ENCODE results near the gene NLGN1.

NLGN1 gene

DNA sequence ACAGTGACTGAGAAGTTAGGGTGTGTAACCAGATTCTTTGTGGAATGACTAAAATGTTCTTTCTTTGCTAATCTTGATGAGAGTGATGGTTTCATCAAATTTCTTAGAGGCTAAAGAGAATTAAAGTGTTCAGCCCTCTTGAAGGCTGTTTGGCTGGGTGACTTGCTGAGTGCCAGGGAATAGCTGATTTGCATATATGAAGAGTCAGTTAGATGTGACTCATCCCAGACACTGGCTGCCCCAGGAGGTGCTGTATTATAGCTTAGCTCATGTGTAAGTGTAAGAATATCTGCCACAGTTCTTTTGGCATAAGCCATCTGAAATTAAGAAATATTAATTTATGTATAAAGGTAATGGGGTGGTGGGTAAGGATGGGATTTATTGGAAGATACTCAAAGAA lies 535.1 kb downstream of the NLGN1 start:
- no peak for FAIRE-seq
- TF ChIP-seq POLR2AphosphoS5 (IDR thresholded peaks at IDR 0.05; ENCODE audit: low read depth, low read length) = no peak
- TF ChIP-seq POLR2A (IDR thresholded peaks at IDR 0.05; ENCODE audit: low read depth, low read length) = no peak
- TF ChIP-seq TAF1 (IDR thresholded peaks at IDR 0.05; ENCODE audit: borderline replicate concordance, low read depth, low read length) = no peak
- no peak for DNase-seq (ENCODE audit: insufficient read length)

- no peak for TF ChIP-seq POLR2A (IDR thresholded peaks at IDR 0.05; ENCODE audit: low read depth, low read length)
- TF ChIP-seq POLR2AphosphoS5 (IDR thresholded peaks at IDR 0.05; ENCODE audit: low read depth, low read length) = no peak
- TF ChIP-seq TAF1 (IDR thresholded peaks at IDR 0.05; ENCODE audit: borderline replicate concordance, low read depth, low read length) = no peak
- DNase-seq (ENCODE audit: insufficient read length) (no peak), FAIRE-seq (no peak)
Observed at GRCh38 chr3:173933113-173933512, 535.6 kb downstream of the NLGN1 start.

- no peak for FAIRE-seq
- TF ChIP-seq POLR2A (IDR thresholded peaks at IDR 0.05; ENCODE audit: low read depth, low read length) (no peak), POLR2AphosphoS5 (IDR thresholded peaks at IDR 0.05; ENCODE audit: low read depth, low read length) (no peak), TAF1 (IDR thresholded peaks at IDR 0.05; ENCODE audit: borderline replicate concordance, low read depth, low read length) (no peak)
- no peak for DNase-seq (ENCODE audit: insufficient read length)
Observed at GRCh38 chr3:173936316-173936715, 538.8 kb downstream of the NLGN1 start.

DNA sequence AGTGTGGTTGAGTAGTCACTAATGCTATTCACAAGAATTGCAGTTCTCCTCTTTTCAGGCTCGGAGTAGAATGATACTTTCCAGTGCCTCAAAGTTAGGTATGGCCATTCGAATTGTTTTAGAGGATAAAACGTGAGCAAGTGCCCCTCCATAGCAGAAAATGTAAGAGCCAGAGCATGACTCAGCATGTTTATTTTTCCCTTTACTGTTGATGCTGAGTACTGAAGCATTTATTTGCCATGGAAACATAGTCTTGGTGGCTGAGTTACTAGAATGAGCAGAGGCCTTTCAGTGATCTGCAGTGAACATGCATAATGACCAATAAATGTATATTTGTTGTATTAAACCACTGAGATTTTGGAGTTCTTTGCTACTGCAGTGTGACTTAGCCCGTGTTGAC lies 540.6 kb downstream of the NLGN1 start:
- DNase-seq (ENCODE audit: insufficient read length) (no peak), FAIRE-seq (peak; percentile 30)
- no peak for TF ChIP-seq TAF1 (IDR thresholded peaks at IDR 0.05; ENCODE audit: borderline replicate concordance, low read depth, low read length)
- TF ChIP-seq POLR2AphosphoS5 (IDR thresholded peaks at IDR 0.05; ENCODE audit: low read depth, low read length) = no peak
- no peak for TF ChIP-seq POLR2A (IDR thresholded peaks at IDR 0.05; ENCODE audit: low read depth, low read length)

GRCh38 chr3:173938616-173939015 lies 541.1 kb downstream of the NLGN1 start:
- DNase-seq (ENCODE audit: insufficient read length) (no peak), FAIRE-seq (no peak)
- TF ChIP-seq POLR2AphosphoS5 (IDR thresholded peaks at IDR 0.05; ENCODE audit: low read depth, low read length) (no peak), POLR2A (IDR thresholded peaks at IDR 0.05; ENCODE audit: low read depth, low read length) (no peak), TAF1 (IDR thresholded peaks at IDR 0.05; ENCODE audit: borderline replicate concordance, low read depth, low read length) (no peak)

GRCh38 chr3:173939331-173939730 lies 541.8 kb downstream of the NLGN1 start:
- FAIRE-seq (no peak), DNase-seq (ENCODE audit: insufficient read length) (no peak)
- no peak for TF ChIP-seq TAF1 (IDR thresholded peaks at IDR 0.05; ENCODE audit: borderline replicate concordance, low read depth, low read length)
- TF ChIP-seq POLR2AphosphoS5 (IDR thresholded peaks at IDR 0.05; ENCODE audit: low read depth, low read length) = no peak
- TF ChIP-seq POLR2A (IDR thresholded peaks at IDR 0.05; ENCODE audit: low read depth, low read length) = no peak

GRCh38 chr3:173943264-173943663 lies 545.7 kb downstream of the NLGN1 start:
- TF ChIP-seq POLR2A (IDR thresholded peaks at IDR 0.05; ENCODE audit: low read depth, low read length) (no peak), POLR2AphosphoS5 (IDR thresholded peaks at IDR 0.05; ENCODE audit: low read depth, low read length) (no peak), TAF1 (IDR thresholded peaks at IDR 0.05; ENCODE audit: borderline replicate concordance, low read depth, low read length) (no peak)
- DNase-seq (ENCODE audit: insufficient read length) = no peak
- FAIRE-seq = no peak

DNA sequence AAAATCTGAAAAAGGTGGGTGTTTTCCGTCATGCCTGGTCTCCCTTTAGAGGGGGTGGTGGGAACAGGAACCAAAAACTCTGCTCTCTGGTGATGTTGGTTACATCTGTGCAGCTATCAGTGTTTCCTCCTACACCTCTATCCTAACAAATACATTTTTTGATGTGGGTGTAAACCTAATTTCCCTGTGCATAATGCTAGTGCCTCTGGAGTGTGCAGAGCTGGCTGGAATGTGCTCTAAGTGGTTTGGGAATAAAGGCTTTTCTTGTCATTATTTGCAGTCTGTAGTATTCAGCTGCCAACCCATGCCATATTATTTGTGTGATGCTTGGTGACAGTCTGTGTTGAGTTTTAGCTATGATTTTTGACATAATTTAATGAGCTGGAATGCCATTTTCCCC lies 547.6 kb downstream of the NLGN1 start:
- no peak for TF ChIP-seq TAF1 (IDR thresholded peaks at IDR 0.05; ENCODE audit: borderline replicate concordance, low read depth, low read length)
- TF ChIP-seq POLR2AphosphoS5 (IDR thresholded peaks at IDR 0.05; ENCODE audit: low read depth, low read length) = no peak
- no peak for TF ChIP-seq POLR2A (IDR thresholded peaks at IDR 0.05; ENCODE audit: low read depth, low read length)
- FAIRE-seq = no peak

GRCh38 chr3:173945806-173946205 lies 548.3 kb downstream of the NLGN1 start:
- TF ChIP-seq TAF1 (IDR thresholded peaks at IDR 0.05; ENCODE audit: borderline replicate concordance, low read depth, low read length) = no peak
- no peak for TF ChIP-seq POLR2AphosphoS5 (IDR thresholded peaks at IDR 0.05; ENCODE audit: low read depth, low read length)
- no peak for TF ChIP-seq POLR2A (IDR thresholded peaks at IDR 0.05; ENCODE audit: low read depth, low read length)
- DNase-seq (ENCODE audit: insufficient read length) (no peak), FAIRE-seq (no peak)

More for the DNA sequence above, 547.6 kb downstream of the NLGN1 start:
- no peak for DNase-seq (ENCODE audit: insufficient read length)

DNA sequence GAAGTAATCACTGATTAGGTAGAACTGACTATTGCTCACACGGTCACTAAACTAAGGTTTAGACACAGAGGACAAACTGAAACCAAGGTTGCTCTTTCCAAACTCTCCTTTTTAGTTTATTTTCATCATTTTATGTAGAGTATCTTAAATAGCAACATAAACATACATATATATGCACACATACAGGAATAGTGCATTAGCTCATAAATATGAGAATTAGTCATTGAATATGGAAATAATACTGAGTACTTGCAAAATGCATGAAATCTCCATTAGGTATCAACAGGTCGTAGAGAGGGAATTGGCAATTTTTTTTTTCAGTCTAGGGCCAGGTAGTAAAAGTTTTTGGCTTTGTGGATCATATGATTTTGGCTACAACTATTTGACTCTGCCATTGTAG lies 557.1 kb downstream of the NLGN1 start:
- no peak for FAIRE-seq
- TF ChIP-seq POLR2AphosphoS5 (IDR thresholded peaks at IDR 0.05; ENCODE audit: low read depth, low read length) (no peak), TAF1 (IDR thresholded peaks at IDR 0.05; ENCODE audit: borderline replicate concordance, low read depth, low read length) (no peak), POLR2A (IDR thresholded peaks at IDR 0.05; ENCODE audit: low read depth, low read length) (no peak)
- no peak for DNase-seq (ENCODE audit: insufficient read length)

GRCh38 chr3:173957646-173958045 lies 560.1 kb downstream of the NLGN1 start:
- no peak for FAIRE-seq
- DNase-seq (ENCODE audit: insufficient read length) = no peak
- TF ChIP-seq POLR2A (IDR thresholded peaks at IDR 0.05; ENCODE audit: low read depth, low read length) (no peak), TAF1 (IDR thresholded peaks at IDR 0.05; ENCODE audit: borderline replicate concordance, low read depth, low read length) (no peak), POLR2AphosphoS5 (IDR thresholded peaks at IDR 0.05; ENCODE audit: low read depth, low read length) (no peak)

DNA sequence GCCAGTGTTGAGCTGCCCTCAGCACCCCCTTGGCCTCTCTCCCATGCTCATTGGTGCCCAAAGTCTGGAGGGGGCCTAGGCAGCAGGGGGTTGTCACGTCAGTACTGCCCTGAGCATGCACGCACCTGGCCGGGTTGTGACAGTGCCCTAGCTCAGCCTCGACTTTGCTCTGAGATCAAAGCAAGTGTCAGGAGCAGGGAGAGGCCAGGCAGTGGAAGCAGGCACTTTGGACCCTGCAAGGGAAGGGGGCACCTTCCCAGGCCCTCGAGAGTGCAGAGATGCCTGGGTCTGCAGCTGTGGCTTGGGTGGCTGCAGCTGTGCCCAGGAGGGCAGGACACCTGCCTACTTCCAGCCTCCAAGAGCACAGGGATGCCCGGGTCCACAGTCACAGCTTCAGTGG lies 561.3 kb downstream of the NLGN1 start:
- TF ChIP-seq POLR2A (IDR thresholded peaks at IDR 0.05; ENCODE audit: low read depth, low read length) (no peak), TAF1 (IDR thresholded peaks at IDR 0.05; ENCODE audit: borderline replicate concordance, low read depth, low read length) (no peak), POLR2AphosphoS5 (IDR thresholded peaks at IDR 0.05; ENCODE audit: low read depth, low read length) (no peak)
- no peak for FAIRE-seq
- no peak for DNase-seq (ENCODE audit: insufficient read length)

- FAIRE-seq = no peak
- DNase-seq (ENCODE audit: insufficient read length) = no peak
- TF ChIP-seq TAF1 (IDR thresholded peaks at IDR 0.05; ENCODE audit: borderline replicate concordance, low read depth, low read length) = no peak
- TF ChIP-seq POLR2A (IDR thresholded peaks at IDR 0.05; ENCODE audit: low read depth, low read length) = no peak
- TF ChIP-seq POLR2AphosphoS5 (IDR thresholded peaks at IDR 0.05; ENCODE audit: low read depth, low read length) = no peak
Observed at GRCh38 chr3:173970281-173970680, 572.7 kb downstream of the NLGN1 start.

All from GM12892 (cell line).